HL-60 (cell line): ENCODE data around the gene CD37.

Experiments
- DNase-seq, 2 experiments: peaks; one replicate each; pipeline ENCODE4 v3.0.0-alpha.2; 2010 to 2020; ENCODE audit warnings: low read depth in 1 of 2, low spot score in 1 of 2
- H3K27ac ChIP-seq: fragments of 250-450 bp; sonication (Bioruptor Pico); replicated peaks from 2 replicates; pipeline ENCODE4 v1.5.1; 2020; ENCODE audit warnings: mild to moderate bottlenecking, moderate library complexity
- H3K27me3 ChIP-seq: fragments of 250-450 bp; sonication (Bioruptor Pico); 2 replicates; pipeline ENCODE4 v1.5.1; 2021; ENCODE audit warnings: mild to moderate bottlenecking, moderate library complexity; ENCODE audit not compliant: insufficient read depth, poor library complexity, severe bottlenecking
- H3K4me3 ChIP-seq: replicated peaks from 2 replicates; pipeline ENCODE4 v1.5.1; 2011; ENCODE audit warnings: mild to moderate bottlenecking, control low read depth, low read length; ENCODE audit not compliant: insufficient read depth
- CTCF ChIP-seq: IDR thresholded peaks from one replicate; pipeline ENCODE4 v1.5.1; 2011; ENCODE audit warnings: low read length, control low read depth, inconsistent platforms; ENCODE audit not compliant: insufficient read depth
- GABPA ChIP-seq: IDR thresholded peaks from 2 replicates; pipeline ENCODE4 v1.6.1; 2012; ENCODE audit warnings: low read depth
- POLR2AphosphoS5 ChIP-seq: IDR thresholded peaks from 2 replicates; pipeline ENCODE4 v1.6.1; 2012; ENCODE audit warnings: low read depth
- REST ChIP-seq: IDR thresholded peaks from 2 replicates; pipeline ENCODE4 v1.6.1; 2012; ENCODE audit warnings: low read depth; ENCODE audit not compliant: insufficient replicate concordance
- SPI1 ChIP-seq: IDR thresholded peaks from 2 replicates; pipeline ENCODE4 v1.6.1; 2012; ENCODE audit warnings: low read depth, mild to moderate bottlenecking, borderline replicate concordance

Gene CD37

DNA sequence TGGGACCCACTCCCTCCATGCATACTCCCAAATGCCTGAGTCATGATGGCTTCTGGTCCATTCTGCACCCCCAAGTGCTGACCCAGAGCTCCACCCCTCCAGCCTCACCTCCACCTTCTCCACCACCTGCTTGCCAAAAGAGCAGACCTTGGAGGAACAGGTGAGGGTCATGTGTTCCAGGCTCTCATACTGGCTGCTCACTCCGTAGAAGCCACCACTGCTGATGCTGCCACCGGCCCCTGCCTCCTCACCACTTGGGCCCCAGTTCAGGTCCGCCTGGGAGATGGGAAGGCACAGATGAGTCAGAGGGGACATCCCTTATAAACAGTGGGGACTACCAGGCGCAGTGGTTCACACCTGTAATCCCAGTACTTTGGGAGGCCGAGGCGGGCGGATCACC lies 7.9 kb downstream of the CD37 start:
- Histone ChIP-seq H3K4me3 (no peak overlapping the region), H3K27ac (no peak overlapping the region), H3K27me3 (no peaks in the 10 kb centered on the region)
- TF ChIP-seq SPI1 (no peak), POLR2AphosphoS5 (no peak)
- no peak for DNase-seq

DNA sequence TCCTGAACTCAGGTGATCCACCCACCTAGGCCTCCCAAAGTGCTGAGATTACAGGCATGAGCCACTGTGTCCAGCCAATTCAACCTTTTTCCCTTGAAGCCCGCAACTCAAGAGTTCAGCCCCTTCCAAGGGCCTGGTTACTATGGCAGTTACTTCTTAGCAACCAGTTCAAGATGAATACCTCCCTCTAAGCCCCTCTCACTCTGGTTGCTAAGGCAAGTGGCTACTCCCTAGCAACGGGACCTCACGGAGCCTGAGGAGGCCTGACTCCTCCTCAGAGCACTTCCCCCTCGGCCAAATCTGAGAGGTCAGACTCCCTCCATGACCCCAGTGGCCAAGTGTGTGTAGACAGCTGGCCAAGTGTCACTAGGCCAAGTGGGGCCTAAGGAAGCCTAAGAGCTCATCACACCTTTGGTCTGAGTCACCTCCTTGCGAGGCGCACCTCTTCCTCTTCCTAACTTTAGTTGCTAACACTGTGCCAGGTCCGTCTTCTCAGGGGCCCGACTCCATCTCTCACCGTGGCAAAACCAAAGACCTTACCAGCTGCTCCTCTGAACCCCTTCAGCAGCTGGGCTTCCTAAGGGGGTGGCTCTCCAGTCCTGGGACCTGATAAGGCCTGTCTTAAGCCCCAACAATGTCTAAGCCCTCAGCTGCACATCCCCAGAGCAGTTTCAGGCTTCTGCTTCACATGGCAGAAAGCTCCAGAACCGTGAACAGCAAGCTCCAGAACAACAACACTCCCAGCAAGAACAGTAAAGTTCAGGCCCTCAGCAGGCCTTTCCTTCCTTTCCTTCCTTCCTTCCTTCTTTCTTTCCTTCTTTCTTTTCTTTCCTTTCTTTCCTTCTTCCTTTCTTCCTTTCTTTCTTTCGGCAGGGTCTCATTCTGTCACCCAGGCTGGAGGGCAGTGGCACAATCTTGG lies 9.6 kb downstream of the CD37 start:
- no peak overlapping the region for H3K27ac ChIP-seq
- TF ChIP-seq REST (no peak), CTCF (no peak), GABPA (no peak)
- no peaks in the 10 kb centered on the region for H3K27me3 ChIP-seq
- H3K4me3 ChIP-seq = no peak overlapping the region
- no peak for DNase-seq

DNA sequence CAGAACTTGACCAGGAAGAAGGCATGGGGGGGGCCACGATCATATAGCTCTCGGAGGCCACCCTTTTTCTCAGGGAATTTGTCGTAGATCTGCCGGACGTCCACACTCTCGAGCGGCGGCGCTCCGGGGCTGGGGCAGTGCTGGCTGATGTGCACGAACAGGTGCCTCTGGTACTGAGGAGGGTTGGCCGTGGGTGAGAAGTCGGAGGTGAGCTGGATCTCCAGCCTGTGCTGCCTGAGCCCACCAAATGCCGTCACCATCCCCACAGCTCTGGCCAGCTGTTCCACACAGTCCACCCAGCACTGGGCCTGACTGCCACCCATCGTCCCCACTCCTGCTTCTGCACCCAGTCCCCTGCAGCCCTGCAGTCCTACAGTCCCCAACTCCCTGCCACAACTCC lies 12.0 kb downstream of the CD37 start:
- no peak for DNase-seq
- Histone ChIP-seq H3K4me3 (no peak overlapping the region), H3K27ac (no peak overlapping the region), H3K27me3 (no peaks in the 10 kb centered on the region)
- no peak for TF ChIP-seq SPI1
- no peak for TF ChIP-seq CTCF

- H3K4me3 ChIP-seq = no peak overlapping the region
- no peak overlapping the region for H3K27ac ChIP-seq
- TF ChIP-seq REST = no peak
- no peak for TF ChIP-seq CTCF
- TF ChIP-seq SPI1 = no peak
- TF ChIP-seq GABPA = no peak
- no peak for TF ChIP-seq POLR2AphosphoS5
- H3K27me3 ChIP-seq = no peaks in the 10 kb centered on the region
- DNase-seq = no peak
These were observed 12.6 kb downstream of the CD37 start for GRCh38 chr19:49347835-49348234.
